NCI-H748 treated with DMSO at 0.1 percent for 48 hours (cell line): ENCODE results near the gene KRTAP9-8.
"Not testable (repeated sequence)": the region's sequence is repeated elsewhere in the genome, so short reads cannot be mapped to it uniquely, and the experiment has no call there.

Experiments
- DNase-seq: peaks from one replicate; lab custom pipeline; 2025; lab: John Stamatoyannopoulos, UW

Gene KRTAP9-8

DNA sequence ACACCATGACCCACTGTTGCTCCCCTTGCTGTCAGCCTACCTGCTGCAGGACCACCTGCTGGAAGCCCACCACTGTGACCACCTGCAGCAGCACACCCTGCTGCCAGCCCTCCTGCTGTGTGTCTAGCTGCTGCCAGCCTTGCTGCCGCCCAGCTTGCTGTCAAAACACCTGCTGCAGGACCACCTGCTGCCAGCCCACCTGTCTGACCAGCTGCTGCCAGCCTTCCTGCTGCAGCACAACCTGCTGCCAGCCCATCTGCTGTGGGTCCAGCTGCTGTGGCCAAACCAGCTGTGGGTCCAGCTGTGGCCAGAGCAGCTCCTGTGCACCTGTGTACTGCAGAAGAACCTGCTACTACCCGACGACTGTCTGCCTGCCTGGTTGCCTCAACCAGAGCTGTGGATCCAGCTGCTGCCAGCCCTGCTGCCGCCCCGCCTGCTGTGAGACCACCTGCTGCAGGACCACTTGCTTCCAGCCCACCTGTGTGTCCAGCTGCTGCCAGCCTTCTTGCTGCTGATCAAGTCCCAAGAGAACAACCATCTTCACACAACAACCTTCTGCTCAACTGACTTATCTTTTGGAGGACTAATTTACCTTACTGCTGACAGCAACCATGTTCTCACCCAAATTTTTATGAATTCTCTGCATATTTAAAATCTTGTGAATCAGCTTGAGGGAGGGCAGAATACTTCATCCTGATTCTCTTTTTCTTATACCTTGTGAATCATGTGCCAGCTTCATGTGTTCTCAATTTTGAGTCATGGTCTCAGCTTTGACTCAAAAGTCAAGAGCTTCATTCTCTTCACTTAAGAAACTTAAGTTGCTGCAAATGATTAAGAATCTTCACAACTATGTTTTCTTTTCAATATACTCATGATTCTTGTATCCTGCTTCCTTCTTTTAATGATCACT, 17.8 kb downstream of the KRTAP9-8 start, which contains the start of gene KRTAP9-9:
Gene KRTAP9-9 (plus strand): TSS at position 4 of the 910 bp plus-strand sequence.
- DNase-seq: not testable (repeated sequence)

DNA sequence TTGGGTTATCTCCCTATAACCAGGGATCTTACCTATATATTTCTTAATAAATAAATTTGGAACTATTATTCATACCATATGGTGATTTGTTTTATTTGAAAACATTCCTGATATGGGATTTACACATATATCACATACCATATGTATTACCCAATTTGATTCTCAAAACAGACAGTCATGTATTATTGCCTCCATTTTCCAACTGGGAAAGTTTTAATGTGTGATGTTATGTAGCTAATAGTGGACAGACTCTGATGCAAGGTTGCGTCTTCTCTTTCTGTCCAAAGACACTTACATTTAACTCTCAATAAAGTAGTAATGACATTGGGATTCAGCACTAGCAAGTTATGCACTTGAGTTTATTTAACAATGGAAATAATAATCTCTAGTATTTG, 18.5 kb downstream of the KRTAP9-8 start:
- no peak for DNase-seq

DNA sequence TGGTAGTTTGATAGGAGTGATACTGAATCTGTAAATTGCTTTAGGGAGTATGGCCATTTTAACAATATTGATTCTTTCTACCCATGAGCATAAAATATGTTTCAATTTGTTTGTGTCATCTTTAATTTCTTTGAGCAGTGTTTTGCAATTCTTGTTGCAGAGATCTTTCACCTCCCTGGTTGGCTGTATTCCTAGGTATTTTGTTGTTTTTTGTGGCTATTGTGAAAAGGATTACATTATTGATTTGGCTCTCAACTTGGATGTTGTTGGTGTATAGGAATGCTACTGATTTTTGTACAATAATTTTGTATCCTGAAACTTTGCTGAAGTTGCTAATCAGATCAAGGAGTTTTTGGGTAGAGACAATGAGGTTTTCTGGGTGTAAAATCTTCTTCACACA, 20.6 kb downstream of the KRTAP9-8 start:
- DNase-seq: no peak

DNA sequence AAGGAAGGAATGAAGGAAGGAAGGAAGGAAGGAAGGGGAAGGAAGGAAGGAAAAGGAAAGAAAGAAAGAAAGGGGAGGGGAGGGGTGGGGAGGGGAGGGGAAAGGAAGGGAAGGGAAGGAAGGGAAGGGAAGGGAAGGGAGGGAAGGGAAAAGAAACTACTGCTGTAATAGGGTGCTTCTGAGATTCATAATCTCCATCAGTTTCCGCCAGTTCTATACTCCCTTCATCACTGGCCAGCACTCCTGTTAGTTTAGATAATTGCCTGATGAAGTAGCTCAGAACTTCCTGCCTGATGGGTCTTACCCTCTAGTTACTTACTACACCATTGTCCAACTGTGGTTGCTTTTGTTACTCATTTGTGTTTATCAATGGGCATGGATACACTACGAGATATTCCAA, 25.4 kb downstream of the KRTAP9-8 start:
- no peak for DNase-seq

DNA sequence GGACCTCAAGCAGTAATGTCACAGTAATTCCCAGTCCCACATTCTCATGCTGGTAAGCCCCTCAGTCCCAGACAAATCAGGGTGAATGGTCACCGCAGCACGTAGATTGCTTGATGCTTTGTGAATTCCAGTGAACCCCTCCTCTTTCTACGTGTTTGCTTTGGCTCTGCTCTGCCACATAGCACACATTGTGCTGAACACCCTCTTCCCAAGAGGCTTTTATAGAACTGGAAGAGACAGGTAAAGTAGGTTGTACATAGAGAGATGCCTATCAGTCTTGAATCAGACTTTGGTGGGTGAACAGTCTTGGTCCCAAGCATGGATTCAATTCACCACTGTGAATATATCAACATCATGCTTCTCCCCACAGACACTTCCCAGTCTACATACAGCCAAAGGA, 26.8 kb downstream of the KRTAP9-8 start:
- DNase-seq: no peak

DNA sequence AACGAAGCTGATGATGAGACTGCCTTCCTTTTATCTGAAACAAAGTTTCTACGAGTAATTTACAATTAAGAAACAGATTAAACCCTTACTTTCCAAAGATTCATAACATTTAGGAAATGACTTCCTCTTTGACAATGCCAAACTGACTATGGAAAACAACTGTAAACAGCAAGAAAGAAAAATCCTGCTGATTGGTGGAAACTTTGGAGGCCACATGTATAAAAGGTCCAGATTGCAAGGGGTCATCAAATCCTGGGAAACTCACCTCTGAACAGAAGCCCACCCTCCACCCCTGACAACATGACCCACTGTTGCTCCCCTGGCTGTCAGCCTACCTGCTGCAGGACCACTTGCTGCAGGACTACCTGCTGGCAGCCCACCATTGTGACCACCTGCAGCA, 27.3 kb downstream of the KRTAP9-8 start, which contains the start of gene KRTAP9-6:
Gene KRTAP9-6 (plus strand): TSS at position 301 of the 400 bp plus-strand sequence. CDS start 0 bp downstream, at position 301.
- no peak for DNase-seq

DNA sequence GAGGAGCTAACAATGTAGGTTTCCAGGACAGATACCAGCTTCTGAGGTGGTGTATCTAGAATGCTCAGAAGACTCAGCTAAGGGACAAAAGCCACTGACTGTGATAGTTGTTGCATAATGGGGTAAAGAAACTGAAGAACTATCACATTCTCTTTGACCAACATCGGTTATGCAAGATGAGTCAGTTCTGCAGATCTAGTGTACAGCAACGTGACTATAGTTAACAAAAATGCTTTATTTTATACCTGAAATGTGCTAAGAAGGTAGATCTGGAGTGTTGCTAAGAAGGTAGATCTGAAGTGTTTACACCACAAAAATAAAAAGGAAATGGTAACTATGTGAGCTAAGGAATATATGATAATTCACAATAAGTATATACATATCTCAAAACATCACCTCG, 29.9 kb downstream of the KRTAP9-8 start:
- no peak for DNase-seq

DNA sequence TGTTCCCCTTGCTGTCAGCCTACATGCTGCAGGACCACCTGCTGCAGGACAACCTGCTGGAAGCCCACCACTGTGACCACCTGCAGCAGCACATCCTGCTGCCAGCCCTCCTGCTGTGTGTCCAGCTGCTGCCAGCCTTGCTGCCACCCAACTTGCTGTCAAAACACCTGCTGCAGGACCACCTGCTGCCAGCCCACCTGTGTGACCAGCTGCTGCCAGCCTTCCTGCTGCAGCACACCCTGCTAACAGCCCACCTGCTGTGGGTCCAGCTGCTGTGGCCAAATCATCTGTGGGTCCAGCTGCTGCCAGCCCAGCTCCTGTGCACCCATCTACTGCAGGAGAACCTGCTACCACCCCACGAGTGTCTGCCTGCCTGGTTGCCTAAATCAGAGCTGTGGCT, 33.5 kb downstream of the KRTAP9-8 start:
- DNase-seq: not testable (repeated sequence)

DNA sequence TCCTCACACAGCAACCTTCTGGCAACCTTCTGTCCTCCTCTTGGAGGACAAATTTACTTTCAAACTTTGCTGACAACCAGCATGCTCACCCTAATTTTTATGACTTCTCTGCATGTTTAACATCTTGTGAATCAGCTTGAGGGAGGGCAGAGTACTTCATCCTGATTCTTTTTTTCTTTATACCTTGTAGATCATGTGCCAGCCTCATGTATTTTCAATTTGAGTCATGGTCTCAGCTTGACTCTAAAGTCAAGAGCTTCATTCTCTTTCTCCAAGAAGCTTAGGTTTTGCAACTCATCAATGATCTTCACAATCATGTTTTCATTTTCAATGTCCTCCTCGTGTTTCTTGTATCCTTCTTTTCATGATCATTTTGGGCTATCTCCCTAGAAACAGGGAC, 34.1 kb downstream of the KRTAP9-8 start:
- no peak for DNase-seq

DNA sequence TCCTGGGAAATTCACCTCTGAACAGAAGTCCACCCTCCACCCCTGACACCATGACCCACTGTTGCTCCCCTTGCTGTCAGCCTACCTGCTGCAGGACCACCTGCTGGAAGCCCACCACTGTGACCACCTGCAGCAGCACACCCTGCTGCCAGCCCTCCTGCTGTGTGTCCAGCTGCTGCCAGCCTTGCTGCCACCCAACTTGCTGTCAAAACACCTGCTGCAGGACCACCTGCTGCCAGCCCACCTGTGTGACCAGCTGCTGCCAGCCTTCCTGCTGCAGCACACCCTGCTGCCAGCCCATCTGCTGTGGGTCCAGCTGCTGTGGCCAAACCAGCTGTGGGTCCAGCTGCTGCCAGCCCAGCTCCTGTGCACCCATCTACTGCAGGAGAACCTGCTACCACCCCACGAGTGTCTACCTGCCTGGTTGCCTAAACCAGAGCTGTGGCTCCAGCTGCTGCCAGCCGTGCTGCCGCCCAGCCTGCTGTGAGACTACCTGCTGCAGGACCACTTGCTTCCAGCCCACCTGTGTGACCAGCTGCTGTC, 37.9 kb downstream of the KRTAP9-8 start, which contains the start of gene KRTAP9-7:
Gene KRTAP9-7 (plus strand): TSS at position 51 of the 543 bp plus-strand sequence. CDS start 0 bp downstream, at position 51.
- not testable (repeated sequence) for DNase-seq

DNA sequence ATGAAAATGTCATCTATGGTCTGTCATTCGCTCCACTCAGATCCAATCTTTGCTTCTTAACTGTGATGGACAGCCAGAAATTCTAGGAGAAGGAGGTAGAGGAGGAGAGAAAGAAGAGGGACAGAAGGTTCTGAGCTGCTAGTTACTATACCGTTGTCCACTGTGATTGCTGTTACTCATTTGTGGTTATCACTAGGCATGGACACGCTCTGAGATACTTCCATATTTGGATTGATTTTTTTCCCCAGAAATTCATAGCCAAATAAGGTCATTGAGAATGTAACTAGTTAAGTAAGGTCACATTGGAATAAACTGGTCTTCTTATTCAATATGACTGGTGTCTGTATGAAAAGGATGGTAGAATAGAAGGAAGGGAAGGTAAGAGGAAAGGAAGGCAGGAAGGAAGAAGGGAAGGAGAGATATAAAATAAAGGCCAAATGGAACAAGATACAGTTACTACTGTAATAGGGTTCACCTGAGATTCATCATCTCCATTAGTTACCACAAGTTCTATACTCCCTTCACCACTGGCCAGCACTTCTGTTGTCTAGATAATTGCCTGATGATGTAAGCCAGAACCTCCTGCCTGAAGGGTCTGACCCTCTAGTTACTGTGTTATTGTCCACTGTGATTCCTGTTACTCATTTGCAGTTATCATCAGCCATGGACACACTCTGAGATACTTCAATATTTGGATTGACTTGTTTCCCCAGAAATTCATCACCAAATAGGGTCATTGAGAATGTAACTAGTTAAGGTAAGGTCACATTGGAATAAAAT, 40.6 kb downstream of the KRTAP9-8 start:
- no peak for DNase-seq

DNA sequence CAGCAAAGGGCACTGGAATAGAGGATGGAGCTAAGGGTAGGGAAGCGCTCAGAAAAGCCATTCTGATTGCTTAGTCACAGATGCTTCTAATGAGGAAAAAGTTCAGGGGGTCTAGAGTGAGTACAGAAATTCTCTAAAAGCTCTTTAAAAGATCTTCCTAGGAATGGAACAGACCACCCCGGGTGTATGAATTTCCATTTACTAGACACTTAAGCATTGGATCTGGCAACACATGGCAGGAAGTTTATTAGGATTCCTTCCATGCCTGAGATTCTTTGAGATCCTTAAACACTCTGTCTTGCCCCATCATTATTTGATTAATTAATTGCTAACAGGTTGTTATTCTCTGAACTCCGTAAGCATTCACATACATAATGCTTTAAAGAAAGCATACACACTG, 46.2 kb downstream of the KRTAP9-8 start:
- DNase-seq: no peak

DNA sequence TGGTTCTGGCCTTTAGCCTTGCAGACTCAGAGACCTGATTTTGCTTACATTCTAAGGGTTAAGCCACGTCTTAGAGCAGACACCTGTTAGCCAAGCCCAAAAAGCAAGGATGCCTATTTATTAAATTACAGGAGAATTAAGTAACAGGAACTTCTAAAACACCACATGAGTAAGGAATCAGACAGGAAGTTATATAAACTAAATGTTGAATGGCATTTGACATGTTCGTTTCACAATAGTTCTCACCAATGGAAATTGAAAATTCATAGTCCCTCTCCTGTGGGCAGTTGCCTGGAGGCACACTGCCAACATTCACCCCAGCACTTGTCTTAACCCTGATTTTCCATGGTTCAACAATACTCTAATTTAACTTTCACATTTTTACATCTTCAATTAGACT, 46.7 kb downstream of the KRTAP9-8 start:
- DNase-seq: no peak

DNA sequence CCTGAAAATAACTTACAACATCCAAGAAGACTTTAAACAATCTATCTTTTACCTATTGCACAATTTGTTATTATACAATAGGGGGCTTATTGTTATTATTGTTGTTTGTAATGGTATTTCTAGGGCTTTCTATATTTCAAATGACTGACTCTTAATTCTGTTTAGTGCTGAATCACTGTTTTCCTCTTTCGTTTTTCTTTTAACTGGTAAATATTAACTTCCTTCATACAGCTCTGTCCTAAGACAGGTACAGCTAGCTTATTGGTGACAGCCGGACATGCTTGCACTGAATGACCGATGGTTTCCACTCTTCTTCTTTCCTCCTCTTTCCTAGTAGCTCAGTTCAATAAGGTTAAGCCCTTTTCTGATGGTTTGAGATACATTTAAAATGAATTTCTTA, 49.3 kb downstream of the KRTAP9-8 start:
- no peak for DNase-seq
